GM18907 (cell line): Measurements from ENCODE around the gene QRICH2.
"Not testable (repeated sequence)": the region's sequence is repeated elsewhere in the genome, so short reads cannot be mapped to it uniquely, and the experiment has no call there.

Experiments
- ATAC-seq: cut with Tn5 transposase; IDR thresholded peaks from one replicate; pipeline ENCODE4 v1.9.1; 2021; ENCODE audit warnings: mild to moderate bottlenecking, moderate library complexity; ENCODE audit not compliant: unreplicated experiment

Gene QRICH2

DNA sequence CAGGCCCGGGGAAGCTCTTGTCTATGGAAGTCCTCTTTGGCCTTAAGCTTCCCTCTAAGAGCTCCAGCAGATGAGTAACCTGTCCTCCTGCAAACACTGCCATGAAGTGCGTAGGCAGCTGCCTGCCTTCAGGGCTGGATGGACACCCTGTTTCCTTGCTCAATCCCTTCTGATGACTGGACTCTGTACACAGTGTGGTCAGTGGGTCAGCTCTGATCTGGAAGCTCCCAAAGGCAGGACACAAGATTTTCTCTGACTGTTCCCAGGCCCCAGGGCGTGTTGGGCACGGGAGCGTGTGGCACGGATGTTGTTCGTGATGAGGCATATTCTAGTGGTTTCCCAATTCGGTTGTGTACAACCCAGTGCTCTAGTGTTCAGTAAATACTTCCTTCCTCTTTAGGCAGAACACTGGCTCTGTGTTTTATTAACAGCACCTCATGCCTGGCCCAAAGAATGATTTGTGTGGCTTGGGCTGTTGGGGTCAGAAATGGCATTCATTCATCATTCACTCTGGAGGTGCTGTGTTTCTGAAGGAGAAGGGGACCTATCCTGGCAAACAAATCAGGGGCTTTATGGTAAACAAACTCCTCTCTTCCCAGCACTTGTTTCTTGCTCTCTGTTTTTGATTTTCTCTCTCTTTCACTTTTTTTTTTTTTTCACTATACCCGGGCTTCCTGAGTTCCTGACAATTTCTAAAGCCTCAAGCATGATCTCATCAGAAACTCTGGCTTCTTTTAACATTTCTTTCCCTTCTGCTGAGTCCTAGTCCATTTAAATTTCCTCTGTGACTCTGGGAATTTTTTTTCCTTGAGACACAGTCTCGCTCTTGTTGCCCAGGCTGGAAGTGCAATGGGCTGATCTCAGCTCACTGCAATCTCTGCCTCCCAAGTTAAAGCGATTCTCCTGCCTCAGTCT lies 55.8 kb downstream of the QRICH2 start:
- no peak for ATAC-seq

GRCh38 chr17:76251478-76252039 lies 56.5 kb downstream of the QRICH2 start:
- no peak for ATAC-seq

- ATAC-seq: no peak
Observed at GRCh38 chr17:76250141-76250540, 57.9 kb downstream of the QRICH2 start.

DNA sequence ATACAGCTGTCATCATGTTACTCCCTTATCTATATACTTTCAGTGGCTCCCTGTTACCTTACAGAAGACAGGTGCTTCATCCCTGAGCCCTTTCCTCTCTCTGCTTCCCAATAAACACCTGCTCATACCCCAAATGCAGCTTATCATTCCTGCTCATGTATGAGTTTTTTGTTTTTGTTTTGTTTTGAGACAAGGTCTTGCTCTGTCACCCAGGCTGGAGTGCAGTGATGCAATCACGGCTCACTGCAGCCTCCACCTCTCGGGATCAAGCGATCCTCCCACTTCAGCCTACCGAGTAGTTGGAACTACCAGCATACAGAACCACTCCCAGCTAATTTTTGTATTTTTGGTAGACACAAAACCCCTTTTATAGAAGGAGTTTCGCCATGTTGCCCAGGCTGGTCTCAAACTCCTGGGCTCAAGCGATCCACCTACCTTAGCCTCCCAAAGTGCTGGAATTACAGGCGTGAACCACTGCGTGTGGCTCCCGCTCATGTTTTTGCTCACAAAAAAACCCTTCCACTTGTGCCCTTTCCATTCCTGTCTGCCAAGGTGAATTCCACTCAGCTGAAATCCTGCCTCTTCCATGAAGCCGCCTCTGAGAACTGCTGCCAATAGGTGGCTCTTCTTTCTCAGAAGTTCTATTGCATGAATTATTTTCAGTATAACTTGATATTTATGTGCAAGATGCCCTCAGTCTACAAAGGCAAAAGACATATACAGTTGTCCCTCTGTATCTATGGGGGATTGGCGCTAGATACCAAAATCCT lies 59.9 kb downstream of the QRICH2 start:
- ATAC-seq: no peak

DNA sequence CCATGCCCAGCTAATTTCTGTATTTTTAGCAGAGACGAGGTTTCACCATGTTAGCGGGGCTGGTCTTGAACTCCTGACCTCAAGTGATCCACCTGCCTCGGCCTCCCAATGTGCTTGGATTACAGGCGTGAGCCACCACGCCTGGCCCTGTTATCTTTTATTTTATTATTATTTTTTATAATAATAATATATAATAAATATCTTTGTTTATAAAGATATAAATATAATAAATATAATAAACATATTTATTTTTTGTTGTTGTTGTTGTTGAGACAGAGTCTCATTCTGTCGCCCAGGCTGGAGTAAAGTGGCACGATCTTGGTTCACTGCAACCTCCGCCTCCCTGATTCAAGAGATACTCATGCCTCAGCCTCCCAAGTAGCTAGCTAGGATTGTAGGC lies 60.8 kb downstream of the QRICH2 start:
- ATAC-seq: no peak

DNA sequence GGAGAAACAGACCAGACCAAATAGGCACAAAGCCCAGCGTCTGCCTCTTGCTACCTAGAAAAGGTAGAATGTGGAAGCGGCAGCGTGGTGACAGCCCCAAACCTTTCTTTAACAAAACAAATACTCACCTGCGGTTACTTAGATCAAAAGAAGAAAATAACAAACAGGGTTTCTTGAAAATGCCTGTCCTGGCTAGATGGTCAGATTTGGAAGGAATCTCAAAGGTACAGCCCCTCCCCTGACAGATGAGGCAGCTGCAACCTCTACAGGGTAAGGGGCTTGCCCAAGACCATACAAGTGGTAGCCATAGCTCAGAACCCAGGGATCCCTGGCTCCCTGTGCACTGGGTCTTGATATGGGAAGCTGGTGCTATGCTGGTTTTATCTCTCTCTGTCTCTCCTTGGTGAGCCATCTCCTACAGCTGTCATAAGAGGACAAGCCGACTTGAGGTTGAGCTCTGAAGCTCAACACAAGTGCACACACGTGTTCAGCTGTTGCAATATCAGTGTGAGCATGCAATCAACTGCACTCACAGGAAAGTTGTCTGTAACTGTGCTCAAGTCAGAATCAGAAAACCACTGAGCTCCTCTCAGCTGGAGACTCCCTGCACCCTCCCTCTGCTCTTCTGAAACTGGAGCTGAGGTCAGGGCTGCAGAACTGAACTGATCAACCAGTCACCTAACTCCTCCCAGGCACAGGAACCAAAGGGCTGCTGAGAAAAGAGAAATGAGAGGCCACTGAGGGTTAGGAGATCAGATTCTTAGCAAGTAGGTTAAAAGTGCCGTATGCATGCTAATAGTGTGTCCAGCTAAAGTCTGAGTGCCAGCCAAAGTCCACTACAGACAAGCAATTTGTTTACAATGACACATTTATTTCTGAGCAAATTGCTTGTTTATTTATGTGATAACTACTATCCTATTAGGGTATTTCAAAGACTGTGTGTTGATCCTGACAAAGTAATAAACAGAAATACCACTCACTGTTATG lies 61.7 kb downstream of the QRICH2 start:
- peak; percentile 93 for ATAC-seq

- not testable (repeated sequence) for ATAC-seq
Observed at GRCh38 chr17:76244721-76245120, 63.4 kb downstream of the QRICH2 start.

- ATAC-seq: no peak
Observed at GRCh38 chr17:76243826-76244679, 64.0 kb downstream of the QRICH2 start.

DNA sequence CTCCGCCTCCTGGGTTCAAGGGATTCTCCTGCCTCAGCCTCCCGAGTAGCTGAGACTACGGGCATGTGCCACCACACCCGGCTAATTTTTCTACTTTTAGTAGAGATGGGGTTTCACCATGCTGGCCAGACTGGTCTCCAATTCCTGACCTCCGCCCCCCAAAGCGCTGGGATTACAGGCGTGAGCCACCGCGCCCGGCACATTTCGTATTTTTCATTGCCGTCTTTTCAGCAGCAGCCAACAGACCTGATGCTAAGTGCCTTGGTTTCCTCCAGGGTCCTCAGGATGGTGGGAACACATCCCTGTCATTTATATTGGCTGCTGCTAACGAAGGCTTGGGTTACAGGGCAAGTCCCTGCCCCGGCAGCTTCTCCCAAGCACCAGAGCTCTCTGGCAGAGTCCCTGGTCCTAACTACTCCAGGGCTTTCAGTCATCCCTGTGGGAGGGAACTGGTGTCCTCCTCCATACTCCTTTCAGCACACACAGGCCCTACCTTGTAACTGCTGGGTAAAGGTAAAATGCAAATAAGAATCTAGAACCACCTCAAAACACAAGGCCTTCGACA lies 66.3 kb downstream of the QRICH2 start:
- ATAC-seq: no peak

DNA sequence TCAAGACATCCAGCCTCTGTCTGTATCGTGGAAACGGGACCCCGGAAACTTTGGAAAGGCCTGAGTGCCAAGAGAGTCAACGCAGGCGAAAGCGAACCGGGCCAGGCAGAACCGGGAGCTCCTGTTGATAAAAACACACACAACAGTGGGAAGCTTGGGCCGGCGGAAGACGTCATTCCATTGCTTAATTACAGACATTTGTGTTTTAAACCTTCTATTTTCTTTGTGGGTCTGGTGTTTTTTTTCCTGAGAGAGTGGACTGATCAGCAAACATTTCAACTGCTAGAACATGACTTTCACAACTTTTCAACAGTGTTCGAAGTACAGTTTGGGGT lies 66.9 kb downstream of the QRICH2 start:
- no peak for ATAC-seq

- peak; percentile 67 for ATAC-seq
Observed at GRCh38 chr17:76240461-76241203, 67.4 kb downstream of the QRICH2 start, which contains the start of gene RNF157. TSS of gene RNF157 (minus strand) at chr17:76240493. CDS start at chr17:76240240, 253 bp downstream.

DNA sequence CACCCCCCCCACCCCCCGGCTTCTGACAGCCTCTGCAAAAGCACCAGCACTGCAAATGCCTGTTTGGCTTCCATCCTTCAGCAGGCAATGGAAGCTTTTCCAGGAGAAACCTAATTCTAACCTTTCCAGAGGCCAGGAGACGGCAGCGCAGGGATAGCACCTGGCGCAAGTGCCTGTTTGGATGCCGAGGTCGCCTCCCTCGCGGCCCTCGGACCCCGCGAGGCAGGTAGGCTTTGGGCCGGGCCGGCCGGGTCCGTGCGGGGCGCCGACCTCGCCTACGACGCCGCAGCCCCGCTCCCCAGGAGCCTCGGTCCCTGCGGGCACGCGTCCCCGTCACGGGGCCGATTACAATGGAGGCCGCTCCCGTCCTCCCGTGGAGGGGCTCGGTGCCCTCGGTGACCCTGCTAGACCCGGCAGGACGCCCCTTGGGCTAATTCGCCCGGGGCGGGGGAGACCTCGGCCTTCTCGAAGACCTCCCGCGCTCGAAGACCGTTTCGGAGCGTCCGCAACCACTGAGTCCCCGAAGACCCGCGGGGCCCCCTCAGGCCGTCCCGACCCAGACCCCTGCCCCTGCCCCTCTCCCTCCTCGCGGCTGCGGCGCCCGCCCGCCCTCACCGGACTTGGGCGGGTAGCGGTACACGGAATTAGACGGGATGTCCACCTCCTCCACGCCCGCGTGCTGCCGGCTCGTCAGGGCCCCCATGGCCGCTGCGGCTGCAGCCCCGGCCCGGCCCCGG lies 68.4 kb downstream of the QRICH2 start:
- peak; percentile 16 for ATAC-seq

- no peak for ATAC-seq
Observed at GRCh38 chr17:76238847-76239537, 69.1 kb downstream of the QRICH2 start.

GRCh38 chr17:76237859-76238313 lies 70.2 kb downstream of the QRICH2 start:
- ATAC-seq: no peak

GRCh38 chr17:76236603-76237002 lies 71.5 kb downstream of the QRICH2 start:
- no peak for ATAC-seq

- no peak for ATAC-seq
Observed at GRCh38 chr17:76235883-76236282, 72.2 kb downstream of the QRICH2 start.

DNA sequence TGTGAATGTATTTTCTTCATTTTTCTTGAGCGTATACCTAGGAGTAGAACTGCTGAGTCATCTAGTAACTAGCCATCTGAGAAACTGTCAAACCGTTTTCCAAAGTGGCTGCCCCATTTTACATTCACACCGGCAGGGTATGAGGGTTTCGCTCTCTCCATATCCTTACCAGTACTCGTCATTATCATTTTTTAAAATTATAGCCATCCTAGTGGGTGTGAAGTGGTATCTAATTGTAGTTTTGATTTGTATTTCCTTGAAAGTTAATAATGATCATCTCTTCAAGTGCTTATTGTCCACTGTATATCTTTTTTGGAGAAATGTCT lies 73.8 kb downstream of the QRICH2 start:
- no peak for ATAC-seq
